Measurements from ENCODE around the gene RIPK4.
"Not testable (repeated sequence)": the region's sequence is repeated elsewhere in the genome, so short reads cannot be mapped to it uniquely, and the experiment has no call there.

The RIPK4 gene

GRCh38 chr21:41794600-41794999 lies 27.7 kb upstream of the RIPK4 start:
- DNase-seq, result no peak

- no peak for DNase-seq
Measured at GRCh38 chr21:41792711-41793110, 25.9 kb upstream of the RIPK4 start.

GRCh38 chr21:41786509-41786987 lies 19.7 kb upstream of the RIPK4 start:
- DNase-seq, result no peak

- DNase-seq, result not testable (repeated sequence)
Measured at GRCh38 chr21:41785262-41785661, 18.4 kb upstream of the RIPK4 start.

- DNase-seq, result no peak
Measured at GRCh38 chr21:41784456-41785102, 17.7 kb upstream of the RIPK4 start.

DNA sequence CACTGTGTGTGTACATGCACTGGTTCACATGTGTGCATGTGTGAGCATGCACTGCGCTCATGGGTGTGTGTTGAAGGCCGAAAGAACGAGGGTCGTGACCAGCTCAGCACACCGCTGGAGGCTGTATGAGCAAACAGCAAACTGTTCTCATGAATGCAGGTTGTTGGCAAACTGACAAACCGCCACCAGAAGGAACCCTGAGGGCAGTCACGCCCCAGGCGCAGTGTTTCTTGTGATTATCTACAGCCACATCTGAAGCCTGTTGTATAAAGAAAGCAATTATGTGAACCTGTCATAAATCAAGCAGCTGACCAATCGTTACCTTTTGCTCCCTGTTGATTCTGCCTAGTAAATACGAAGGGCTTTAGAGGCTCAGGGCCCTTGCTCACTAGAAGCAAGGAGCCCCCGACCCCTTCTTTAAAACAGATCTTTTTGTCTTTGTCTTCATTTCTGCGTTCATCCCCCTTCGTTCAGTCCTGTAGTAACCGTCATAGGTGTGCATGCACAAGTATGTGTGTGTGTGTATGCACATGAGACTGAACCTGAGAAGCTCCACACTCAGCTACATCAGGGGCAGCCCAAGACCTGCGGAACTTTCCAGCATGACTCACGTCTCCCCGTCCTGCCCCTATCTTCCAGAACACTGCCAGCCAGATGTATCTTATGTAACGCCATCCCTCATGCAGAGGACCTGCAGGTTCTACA lies 16.8 kb upstream of the RIPK4 start:
- peak; percentile 97 for DNase-seq

- no peak for DNase-seq
Measured at GRCh38 chr21:41781050-41781410, 14.2 kb upstream of the RIPK4 start.

- DNase-seq, result no peak
Measured at GRCh38 chr21:41780337-41781049, 13.6 kb upstream of the RIPK4 start.

DNA sequence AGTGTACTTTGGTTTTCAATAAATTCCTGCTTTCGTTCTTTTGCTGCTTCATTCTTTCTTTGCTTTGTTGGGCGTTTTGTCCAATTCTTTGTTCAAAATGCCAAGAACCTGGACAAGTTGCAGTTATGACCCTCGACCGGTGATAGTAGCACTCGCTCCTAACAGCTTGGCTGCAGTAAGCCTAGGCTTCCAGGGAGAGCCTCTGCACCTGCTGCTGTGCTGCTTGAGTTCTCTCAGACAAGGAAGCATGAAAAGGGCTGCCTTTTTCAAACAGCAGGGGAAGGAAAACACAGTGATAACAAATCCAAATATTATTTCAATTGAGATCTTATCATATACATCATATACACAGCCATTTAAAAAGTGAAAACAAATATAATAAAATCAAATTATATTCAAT lies 12.8 kb upstream of the RIPK4 start:
- DNase-seq, result no peak

DNA sequence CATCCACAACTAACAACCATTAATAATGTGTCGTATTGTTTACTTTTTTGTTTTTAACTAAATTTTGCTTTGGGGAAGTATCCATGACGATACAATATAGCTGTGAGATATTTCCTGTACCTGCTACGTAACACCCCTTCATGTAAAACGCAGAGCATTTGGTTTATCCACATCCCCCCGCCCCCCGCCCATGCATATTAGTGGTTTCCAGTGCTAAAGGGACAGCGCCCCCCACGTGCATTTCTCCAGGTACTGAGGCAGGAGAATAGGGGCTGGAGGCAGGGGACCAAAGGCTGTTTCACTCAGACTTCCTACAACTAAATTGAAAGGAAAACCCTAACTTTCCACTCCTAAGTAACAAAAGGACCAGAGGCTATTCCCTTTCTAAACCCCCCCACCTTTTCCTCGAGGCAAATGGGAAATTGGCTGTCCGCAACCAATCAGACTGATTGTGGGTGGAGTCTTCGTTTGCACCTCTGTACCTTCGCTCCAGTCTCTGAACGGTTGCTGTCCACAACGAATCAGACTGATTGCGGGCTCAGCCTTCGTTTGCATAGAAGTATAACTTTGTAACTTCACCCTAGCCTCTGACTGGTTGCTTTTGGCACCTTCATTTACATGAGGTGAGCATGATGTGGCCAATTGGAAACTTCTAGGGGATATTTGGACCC lies 12.2 kb upstream of the RIPK4 start:
- no peak for DNase-seq

DNA sequence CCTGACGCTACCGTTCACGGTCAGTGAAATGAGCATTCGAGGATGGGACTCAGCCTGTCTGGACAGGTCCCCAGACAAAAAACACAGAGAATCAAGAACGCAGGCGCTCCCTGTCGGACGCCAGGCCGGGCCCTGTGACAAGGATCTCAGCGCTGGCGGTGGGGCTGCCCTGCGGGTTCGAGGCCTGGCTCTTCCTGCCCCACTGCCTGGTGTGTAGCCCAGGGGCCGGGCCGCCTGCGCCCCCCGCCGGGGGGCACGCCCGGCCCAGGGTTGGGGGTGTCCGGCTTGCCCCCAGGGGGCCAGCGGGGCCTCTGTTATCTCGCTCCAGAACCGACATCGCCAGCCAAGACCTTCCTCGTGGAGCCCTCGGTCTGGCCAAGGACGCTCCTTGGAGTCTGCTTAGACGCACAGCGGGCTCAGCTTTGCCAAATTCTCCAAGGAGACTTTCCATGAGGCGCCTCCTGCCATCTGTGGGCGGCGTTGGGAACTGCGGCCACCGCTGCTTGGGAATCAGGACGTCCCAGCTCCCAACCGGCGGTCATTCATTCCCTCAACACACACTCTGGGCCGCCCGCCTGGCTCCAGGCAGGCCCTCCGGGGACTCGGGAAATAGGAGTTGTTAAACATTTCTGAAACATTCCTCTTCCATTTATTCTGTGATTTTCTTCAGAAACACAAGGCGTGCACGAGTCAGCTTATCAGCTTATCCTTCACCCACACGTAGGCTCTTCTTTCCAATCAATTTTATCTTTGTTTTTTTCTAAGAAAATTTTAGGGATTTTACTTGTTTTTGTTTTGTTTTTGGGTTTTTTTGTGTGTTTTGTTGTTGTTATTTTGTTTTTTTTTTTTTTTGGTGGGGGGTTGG lies 11.3 kb upstream of the RIPK4 start:
- peak; percentile 65 for DNase-seq

GRCh38 chr21:41776778-41777177 lies 9.9 kb upstream of the RIPK4 start:
- DNase-seq, result no peak

DNA sequence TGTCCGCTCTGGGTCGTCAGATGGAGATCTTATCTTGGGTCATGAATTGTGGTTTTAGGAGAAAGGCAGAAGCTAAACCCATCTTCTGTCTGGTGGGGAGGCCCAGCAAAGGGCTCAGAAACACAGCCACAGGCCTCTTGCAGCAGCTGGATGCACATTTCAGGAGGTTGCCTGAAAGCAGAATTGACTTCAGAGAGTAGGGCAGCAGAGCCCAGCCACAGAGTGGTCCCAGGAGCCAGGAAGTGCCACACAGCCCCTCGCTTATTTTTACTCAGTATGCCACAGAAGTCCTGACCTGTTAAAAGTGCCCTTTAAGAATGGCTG lies 8.3 kb upstream of the RIPK4 start:
- DNase-seq, result no peak

GRCh38 chr21:41774467-41775148 lies 7.8 kb upstream of the RIPK4 start:
- no peak for DNase-seq

DNA sequence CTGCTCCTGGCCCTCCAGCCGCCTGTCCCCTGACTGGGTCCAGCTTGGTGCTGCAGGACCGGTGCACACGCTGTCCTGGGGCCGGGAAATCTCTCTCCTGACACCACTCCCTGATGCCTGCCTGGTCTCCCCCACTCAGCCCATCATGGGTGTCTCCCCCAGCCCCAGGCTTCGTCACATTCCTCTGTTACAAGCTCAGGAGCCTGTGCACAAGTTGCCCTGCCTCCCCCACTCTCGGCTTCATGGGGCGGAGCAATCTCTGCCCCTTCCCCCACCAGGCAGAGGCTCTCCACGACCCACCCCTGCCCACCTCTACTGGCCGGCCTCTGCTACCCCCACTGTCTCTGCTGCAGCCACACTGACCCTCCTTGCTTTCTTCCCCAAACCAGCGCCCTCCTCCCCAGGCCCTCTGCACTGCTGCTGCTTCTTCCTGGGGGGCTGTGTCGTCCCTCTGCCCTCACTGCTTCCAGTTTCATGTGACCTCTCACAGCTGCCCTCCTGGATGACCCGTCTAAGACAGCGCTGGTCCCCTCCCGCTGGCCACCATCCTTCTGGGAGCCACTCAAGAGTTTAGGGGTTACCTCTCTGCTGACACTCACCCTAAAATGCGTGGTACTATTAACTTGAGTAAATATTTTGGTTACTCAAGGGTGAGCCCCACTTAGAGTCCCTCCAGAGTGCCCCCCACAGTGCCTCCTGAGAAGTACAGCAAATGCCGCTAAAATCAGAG lies 5.7 kb upstream of the RIPK4 start:
- no peak for DNase-seq

- no peak for DNase-seq
Measured at GRCh38 chr21:41771625-41771945, 4.7 kb upstream of the RIPK4 start.

DNA sequence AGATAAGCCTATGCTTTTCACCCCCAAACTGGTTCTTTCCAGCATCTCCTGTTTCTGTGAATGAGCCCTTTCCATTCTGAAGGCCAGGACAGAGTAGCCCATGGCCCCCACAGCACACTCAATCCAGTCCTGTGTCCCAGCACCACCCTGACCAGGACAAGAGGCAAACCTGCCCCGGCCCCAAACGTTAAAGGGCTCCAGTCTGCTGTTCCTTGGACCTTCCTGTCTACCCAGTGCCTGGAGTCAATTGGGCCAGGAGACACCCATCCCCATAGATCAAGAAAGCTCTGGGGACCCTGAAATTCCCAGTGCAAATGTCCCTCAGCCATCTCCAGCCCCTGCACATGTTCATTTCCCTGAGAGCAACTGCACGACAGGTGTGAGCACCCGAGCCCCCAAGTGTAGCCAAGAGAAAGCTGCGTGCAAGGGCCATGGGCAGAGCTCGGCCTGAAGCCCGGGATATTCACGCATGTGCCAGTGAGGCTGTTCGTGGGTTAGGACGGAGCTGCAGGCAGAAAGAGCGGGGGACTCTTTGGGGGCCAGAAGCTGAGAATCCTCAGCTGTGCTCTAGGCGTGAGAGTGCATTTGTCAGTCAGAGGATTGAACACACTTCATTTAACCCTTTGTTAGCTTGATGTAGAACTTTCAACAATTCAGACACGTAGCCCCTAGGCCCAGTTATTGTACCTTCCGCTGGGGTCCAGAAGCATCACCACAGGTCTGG lies 4.2 kb upstream of the RIPK4 start:
- no peak for DNase-seq

GRCh38 chr21:41769933-41770332 lies 3.1 kb upstream of the RIPK4 start:
- DNase-seq, result no peak

DNA sequence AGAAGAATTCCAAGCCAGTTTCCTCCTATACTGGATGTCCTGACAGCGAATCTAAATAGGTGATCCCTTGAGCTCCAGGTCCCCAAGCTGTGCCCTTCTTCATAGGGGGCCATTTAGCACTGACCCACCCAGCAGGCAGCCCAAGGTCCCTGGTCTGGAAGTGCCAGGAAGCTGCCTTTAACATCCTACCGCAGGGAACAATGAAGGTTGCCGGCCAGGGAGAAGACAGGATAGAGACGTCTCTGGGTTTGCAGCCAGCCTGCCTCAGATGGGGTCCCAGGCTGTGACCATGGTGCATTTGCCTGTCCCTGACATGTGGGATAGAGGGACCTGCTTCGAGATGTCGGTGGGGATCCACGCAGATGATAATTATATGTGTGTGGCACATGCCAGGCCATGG lies 2.7 kb upstream of the RIPK4 start:
- no peak for DNase-seq

- DNase-seq, result no peak
Measured at GRCh38 chr21:41769111-41769510, 2.3 kb upstream of the RIPK4 start.

Data from OCI-M1 (cell line).